Smooth muscle cell (in vitro differentiated cells): Measurements from ENCODE around the gene FBLN1. TPM values are rescaled to one million over a fixed set of nuclear protein-coding genes. Genes with fewer than 3 reads are reported as not detected.

Experiments used
- DNase-seq: peaks from one replicate; lab custom pipeline; 2025; ENCODE audit not compliant: unreplicated experiment; lab: John Stamatoyannopoulos, UW
- H2AFZ ChIP-seq: fragments of 200-600 bp; sonication (generic); 2 replicates; pipeline ENCODE4 v1.6.0; 2016; ENCODE audit warnings: antibody characterized with exemption, low read depth, mild to moderate bottlenecking
- H3F3A ChIP-seq: fragments of 200-600 bp; sonication (generic); 2 replicates; pipeline ENCODE4 v1.6.0; 2017; ENCODE audit warnings: antibody characterized with exemption, low read depth
- H3K27ac ChIP-seq: fragments of 200-600 bp; sonication (generic); 2 replicates; pipeline ENCODE4 v1.5.1; 2016; ENCODE audit warnings: low read depth, mild to moderate bottlenecking
- H3K27me3 ChIP-seq: fragments of 200-600 bp; sonication (generic); 2 replicates; pipeline ENCODE4 v1.6.1; 2016; ENCODE audit warnings: low read depth, mild to moderate bottlenecking
- H3K36me3 ChIP-seq: fragments of 200-600 bp; sonication (generic); 2 replicates; pipeline ENCODE4 v1.5.1; 2016; ENCODE audit warnings: low read depth
- H3K4me1 ChIP-seq: fragments of 200-600 bp; sonication (generic); 2 replicates; pipeline ENCODE4 v1.5.1; 2016; ENCODE audit warnings: low read depth
- H3K4me2 ChIP-seq: fragments of 200-600 bp; sonication (generic); 2 replicates; pipeline ENCODE4 v1.6.0; 2016; ENCODE audit warnings: mild to moderate bottlenecking
- H3K4me3 ChIP-seq: fragments of 200-600 bp; sonication (generic); 2 replicates; pipeline ENCODE4 v1.5.1; 2016; ENCODE audit warnings: mild to moderate bottlenecking
- H3K79me2 ChIP-seq: fragments of 200-600 bp; sonication (generic); 2 replicates; pipeline ENCODE4 v1.6.0; 2016; ENCODE audit warnings: low read depth, mild to moderate bottlenecking
- H3K9ac ChIP-seq: fragments of 200-600 bp; sonication (generic); 2 replicates; pipeline ENCODE4 v1.6.0; 2016; ENCODE audit warnings: low read depth
- H3K9me3 ChIP-seq: fragments of 200-600 bp; sonication (generic); replicated peaks from 2 replicates; pipeline ENCODE4 v1.5.1; 2016; ENCODE audit warnings: low read depth
- H4K20me1 ChIP-seq: fragments of 200-600 bp; sonication (generic); 2 replicates; pipeline ENCODE4 v1.6.0; 2016; ENCODE audit warnings: low read depth
- CTCF ChIP-seq: fragments of 200-600 bp; sonication (generic); IDR thresholded peaks from 2 replicates; pipeline ENCODE4 v1.5.1; 2017; ENCODE audit warnings: borderline replicate concordance, mild to moderate bottlenecking, antibody characterized with exemption; ENCODE audit not compliant: insufficient read depth, poor library complexity, severe bottlenecking
- WGBS: methylation state at CpG from one replicate; pipeline ENCODE4 v1.1.7; 2016; ENCODE audit warnings: low lambda C conversion rate; 5-methylcytosine and 5-hydroxymethylcytosine counted together
- polyA plus RNA-seq: library from polyadenylated mRNA; unstranded; fragments of >200 nt; fragmentation: Nextera tagmentation; extraction: Ambion mirVana; gene quantifications from 2 replicates; pipeline ENCODE4 v1.2.1, GENCODE V29; 2016
- small RNA-seq: library from RNA; depleted of rRNA; stranded (forward); fragments of <200 nt; gene quantifications from one replicate; pipeline ENCODE3, GENCODE V24; 2014
- total RNA-seq: library from RNA; depleted of rRNA; stranded (reverse); fragments of >200 nt; gene quantifications from 2 replicates; pipeline ENCODE4 v1.2.3, GENCODE V29; 2014

Gene FBLN1
- total and polyA plus RNA-seq, 2 experiments from 2014 or later, result 90.9 to 296 TPM

GRCh38 chr22:45649809-45650208 lies 147.1 kb downstream of the FBLN1 start:
- H3K4me2 ChIP-seq, result no peak overlapping the region
- H4K20me1 ChIP-seq, result no peaks in the 10 kb centered on the region
- no peak overlapping the region for H3K9ac ChIP-seq
- DNase-seq, result no peak
- H3K27me3 ChIP-seq, result no peaks in the 10 kb centered on the region
- no peak overlapping the region for H3K4me3 ChIP-seq
- no peaks in the 10 kb centered on the region for H3K9me3 ChIP-seq
- no peaks in the 10 kb centered on the region for H3K36me3 ChIP-seq
- TF ChIP-seq CTCF, result no peak
- WGBS, result 91% methylated on average over 6 of the region's 6 CpGs
- no peaks in the 10 kb centered on the region for H3F3A ChIP-seq
- no peaks in the 10 kb centered on the region for H3K79me2 ChIP-seq
- no peak overlapping the region for H3K27ac ChIP-seq
- no peaks in the 10 kb centered on the region for H3K4me1 ChIP-seq
- H2AFZ ChIP-seq, result no peak overlapping the region

- no peak for TF ChIP-seq CTCF
- Histone ChIP-seq H3K4me2 (no peak overlapping the region), H2AFZ (no peak overlapping the region), H3K4me3 (no peak overlapping the region), H3F3A (no peaks in the 10 kb centered on the region), H4K20me1 (no peaks in the 10 kb centered on the region), H3K79me2 (no peaks in the 10 kb centered on the region), H3K27ac (no peak overlapping the region), H3K4me1 (no peaks in the 10 kb centered on the region), H3K9me3 (no peaks in the 10 kb centered on the region), H3K9ac (no peak overlapping the region), H3K27me3 (no peaks in the 10 kb centered on the region), H3K36me3 (no peaks in the 10 kb centered on the region)
- DNase-seq, result no peak
- WGBS, result 92% methylated on average over 12 of the region's 12 CpGs
Observed at GRCh38 chr22:45650721-45651120, 148.0 kb downstream of the FBLN1 start.

Small RNAs within 50 kb of the gene (small RNA-seq; reads per million reads assigned to genes)
- not detected for gene RNU6-1161P

Other genes starting within 250 kb of the FBLN1 start
- gene UPK3A, start 217.9 kb upstream of the FBLN1 start, total RNA-seq, result not detected in 2 replicates
- gene UPK3A, start 217.9 kb upstream of the FBLN1 start, polyA plus RNA-seq, result not detected in 2 replicates
- 36.1 and 36.6 TPM in 2 replicates for gene FAM118A, start 192.9 kb upstream of the FBLN1 start, total RNA-seq
- 60.3 and 114 TPM in 2 replicates for gene FAM118A, start 192.9 kb upstream of the FBLN1 start, polyA plus RNA-seq
- gene SMC1B, start 89.3 kb upstream of the FBLN1 start, total RNA-seq, result not detected in 2 replicates
- gene SMC1B, start 89.3 kb upstream of the FBLN1 start, polyA plus RNA-seq, result 0.06 TPM in 1 of 2 replicates, not detected in the other
- gene RIBC2, start 89.2 kb upstream of the FBLN1 start, total RNA-seq, result 1.2 and 1.6 TPM in 2 replicates
- gene RIBC2, start 89.2 kb upstream of the FBLN1 start, polyA plus RNA-seq, result 1.8 and 2.6 TPM in 2 replicates
- gene ATXN10, start 169.0 kb downstream of the FBLN1 start, total RNA-seq, result 117 and 140 TPM in 2 replicates
- 131 and 164 TPM in 2 replicates for gene ATXN10, start 169.0 kb downstream of the FBLN1 start, polyA plus RNA-seq